GM12873 (cell line): Measurements from ENCODE around the gene OMA1.

Experiments used
- TF ChIP-seq, protein P1 (sequence below): IDR thresholded peaks from 2 replicates; pipeline ENCODE4 v1.5.1; 2012; ENCODE audit warnings: low read depth, mild to moderate bottlenecking, moderate library complexity, low read length, control low read depth; ENCODE audit not compliant: insufficient read depth; ENCODE audit errors: missing control alignments

Gene OMA1

GRCh38 chr1:58480191-58480590 lies 66.3 kb downstream of the OMA1 start:
- TF ChIP-seq, protein P1, sequence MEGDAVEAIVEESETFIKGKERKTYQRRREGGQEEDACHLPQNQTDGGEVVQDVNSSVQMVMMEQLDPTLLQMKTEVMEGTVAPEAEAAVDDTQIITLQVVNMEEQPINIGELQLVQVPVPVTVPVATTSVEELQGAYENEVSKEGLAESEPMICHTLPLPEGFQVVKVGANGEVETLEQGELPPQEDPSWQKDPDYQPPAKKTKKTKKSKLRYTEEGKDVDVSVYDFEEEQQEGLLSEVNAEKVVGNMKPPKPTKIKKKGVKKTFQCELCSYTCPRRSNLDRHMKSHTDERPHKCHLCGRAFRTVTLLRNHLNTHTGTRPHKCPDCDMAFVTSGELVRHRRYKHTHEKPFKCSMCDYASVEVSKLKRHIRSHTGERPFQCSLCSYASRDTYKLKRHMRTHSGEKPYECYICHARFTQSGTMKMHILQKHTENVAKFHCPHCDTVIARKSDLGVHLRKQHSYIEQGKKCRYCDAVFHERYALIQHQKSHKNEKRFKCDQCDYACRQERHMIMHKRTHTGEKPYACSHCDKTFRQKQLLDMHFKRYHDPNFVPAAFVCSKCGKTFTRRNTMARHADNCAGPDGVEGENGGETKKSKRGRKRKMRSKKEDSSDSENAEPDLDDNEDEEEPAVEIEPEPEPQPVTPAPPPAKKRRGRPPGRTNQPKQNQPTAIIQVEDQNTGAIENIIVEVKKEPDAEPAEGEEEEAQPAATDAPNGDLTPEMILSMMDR = no peak

- TF ChIP-seq, protein P1 = no peak
These were observed 69.1 kb downstream of the OMA1 start for GRCh38 chr1:58477390-58477789.

DNA sequence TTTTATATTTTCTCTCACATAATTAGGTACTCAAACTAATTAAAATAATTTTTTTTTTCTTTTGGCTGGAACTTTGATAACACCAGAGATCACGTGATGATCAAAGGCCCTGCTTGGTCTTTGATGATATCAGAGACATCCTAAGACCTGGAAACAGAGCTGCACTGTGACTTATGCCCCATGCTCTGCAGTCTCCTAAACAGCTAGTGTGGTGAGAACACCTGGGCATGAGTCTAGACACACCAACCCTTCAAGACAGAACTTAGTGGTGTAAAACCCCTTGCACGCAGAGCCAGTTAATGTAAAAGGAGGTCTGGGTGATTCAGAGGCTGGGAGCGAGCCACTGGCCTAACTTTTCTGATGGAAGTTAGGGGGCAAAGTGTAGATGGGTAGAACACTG lies 70.3 kb downstream of the OMA1 start:
- TF ChIP-seq, protein P1 = no peak

DNA sequence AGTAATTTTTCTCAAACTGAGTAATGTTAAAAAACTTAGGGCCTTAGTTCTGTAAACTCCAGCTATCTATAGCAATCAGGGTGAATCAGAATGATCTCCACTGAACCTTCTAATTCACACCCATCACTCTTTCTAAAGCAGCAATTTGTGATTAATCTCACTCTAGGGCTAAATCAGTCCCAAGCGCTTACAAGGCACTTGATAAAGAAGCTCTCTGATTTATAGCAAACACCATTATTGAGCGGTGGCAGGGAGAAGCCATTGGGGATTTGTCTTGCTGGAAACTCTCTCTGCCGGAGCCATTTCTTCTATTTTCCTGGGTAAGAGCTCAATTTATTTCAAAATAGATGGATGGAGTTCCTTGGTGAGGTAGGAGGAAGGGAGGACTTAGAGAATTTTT lies 77.0 kb downstream of the OMA1 start:
- TF ChIP-seq, protein P1 = no peak

DNA sequence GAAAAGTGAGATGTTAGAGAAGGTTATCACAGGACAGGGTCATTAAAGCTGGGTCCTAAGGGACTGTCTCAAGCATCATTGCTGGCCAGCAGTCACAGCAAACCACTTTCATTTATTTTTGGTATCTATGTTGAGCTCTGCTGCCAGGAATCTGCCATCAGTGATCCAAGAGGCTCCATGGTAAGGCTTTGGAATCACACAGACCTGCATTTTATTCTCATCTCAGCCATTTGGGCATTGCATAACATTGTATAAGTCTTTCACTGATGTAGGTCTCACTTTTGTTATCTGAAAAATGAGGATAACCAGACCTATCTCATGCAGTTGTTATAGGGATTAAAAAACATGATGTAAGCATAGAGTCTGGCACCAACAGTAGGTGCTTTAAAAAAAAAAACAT lies 77.5 kb downstream of the OMA1 start:
- TF ChIP-seq, protein P1 = no peak

GRCh38 chr1:58468612-58469011 lies 77.9 kb downstream of the OMA1 start:
- TF ChIP-seq, protein P1 = no peak

- TF ChIP-seq, protein P1 = no peak
These were observed 79.8 kb downstream of the OMA1 start for GRCh38 chr1:58466630-58467241.
